GM06990 (cell line): Measurements from ENCODE around the gene ADCY10.
A peak's percentile ranks its signal among the peaks of the same experiment; 100 is the strongest.

ENCODE experiments used
- DNase-seq: peaks from one replicate; pipeline ENCODE4 v3.0.0-alpha.2; 2011; ENCODE audit not compliant: insufficient read length; ENCODE audit errors: extremely low read depth
- H3K27me3 ChIP-seq: replicated peaks from 2 replicates; pipeline ENCODE4 v1.6.0; 2011; ENCODE audit warnings: low read length; ENCODE audit not compliant: control insufficient read depth, insufficient read depth
- H3K36me3 ChIP-seq: 2 replicates; pipeline ENCODE4 v1.5.1; 2011; ENCODE audit warnings: low read length; ENCODE audit not compliant: control insufficient read depth, insufficient read depth
- H3K4me3 ChIP-seq: replicated peaks from 2 replicates; pipeline ENCODE4 v1.5.1; 2011; ENCODE audit warnings: low read depth, mild to moderate bottlenecking, control low read depth, low read length
- TF ChIP-seq, protein P1 (sequence below): IDR thresholded peaks from 2 replicates; pipeline ENCODE4 v1.5.1; 2011; ENCODE audit warnings: low read length, control low read depth, mild to moderate bottlenecking, inconsistent platforms; ENCODE audit not compliant: insufficient read depth, poor library complexity, severe bottlenecking

The ADCY10 gene

DNA sequence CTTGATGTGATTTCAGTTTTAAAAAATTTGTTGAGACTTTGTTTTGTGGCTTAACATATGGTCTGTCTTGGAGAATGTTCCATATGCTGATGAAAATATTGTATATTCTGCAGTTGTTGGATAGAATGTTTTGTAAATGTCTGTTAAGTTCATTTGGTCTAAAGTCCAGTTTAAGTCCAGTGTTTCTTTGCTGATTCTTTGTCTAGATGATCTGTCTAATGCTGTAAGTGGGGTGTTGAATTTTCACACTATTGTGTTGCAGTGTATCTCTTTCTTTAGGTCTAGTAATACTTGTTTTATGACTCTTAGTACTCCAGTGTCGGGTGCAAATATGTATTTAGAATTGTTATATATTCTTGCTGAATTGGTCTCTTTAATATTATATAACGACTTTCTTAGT is 33.8 kb upstream of the ADCY10 start:
- H3K36me3 ChIP-seq, result peaks cover 2% of the 10 kb centered on the region
- no peak for DNase-seq
- H3K4me3 ChIP-seq, result no peak overlapping the region
- H3K27me3 ChIP-seq, result no peaks in the 10 kb centered on the region
- TF ChIP-seq, protein P1, sequence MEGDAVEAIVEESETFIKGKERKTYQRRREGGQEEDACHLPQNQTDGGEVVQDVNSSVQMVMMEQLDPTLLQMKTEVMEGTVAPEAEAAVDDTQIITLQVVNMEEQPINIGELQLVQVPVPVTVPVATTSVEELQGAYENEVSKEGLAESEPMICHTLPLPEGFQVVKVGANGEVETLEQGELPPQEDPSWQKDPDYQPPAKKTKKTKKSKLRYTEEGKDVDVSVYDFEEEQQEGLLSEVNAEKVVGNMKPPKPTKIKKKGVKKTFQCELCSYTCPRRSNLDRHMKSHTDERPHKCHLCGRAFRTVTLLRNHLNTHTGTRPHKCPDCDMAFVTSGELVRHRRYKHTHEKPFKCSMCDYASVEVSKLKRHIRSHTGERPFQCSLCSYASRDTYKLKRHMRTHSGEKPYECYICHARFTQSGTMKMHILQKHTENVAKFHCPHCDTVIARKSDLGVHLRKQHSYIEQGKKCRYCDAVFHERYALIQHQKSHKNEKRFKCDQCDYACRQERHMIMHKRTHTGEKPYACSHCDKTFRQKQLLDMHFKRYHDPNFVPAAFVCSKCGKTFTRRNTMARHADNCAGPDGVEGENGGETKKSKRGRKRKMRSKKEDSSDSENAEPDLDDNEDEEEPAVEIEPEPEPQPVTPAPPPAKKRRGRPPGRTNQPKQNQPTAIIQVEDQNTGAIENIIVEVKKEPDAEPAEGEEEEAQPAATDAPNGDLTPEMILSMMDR, result no peak

DNA sequence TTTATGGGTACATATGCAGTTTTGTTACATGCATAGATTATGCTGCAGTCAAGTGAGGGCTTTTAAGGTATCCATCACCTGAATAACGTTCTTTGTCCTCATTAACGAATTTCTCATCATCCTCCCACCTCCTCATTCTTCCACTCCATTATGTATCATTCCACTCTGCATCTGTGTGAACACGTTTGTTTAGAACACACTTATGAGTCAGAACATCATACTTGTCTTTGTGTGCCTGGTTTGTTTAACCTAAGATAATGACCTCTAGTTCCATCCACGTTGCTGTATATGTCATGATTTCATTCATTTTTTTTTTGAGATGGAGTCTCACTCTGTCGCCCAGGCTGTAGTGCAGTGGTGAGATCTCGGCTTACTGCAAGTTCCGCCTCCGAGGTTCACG is 29.6 kb upstream of the ADCY10 start:
- H3K27me3 ChIP-seq, result no peaks in the 10 kb centered on the region
- TF ChIP-seq, protein P1, result no peak
- H3K36me3 ChIP-seq, result no peaks in the 10 kb centered on the region; the same call in 1 of the 2 replicates
- no peak for DNase-seq
- H3K4me3 ChIP-seq, result no peak overlapping the region

DNA sequence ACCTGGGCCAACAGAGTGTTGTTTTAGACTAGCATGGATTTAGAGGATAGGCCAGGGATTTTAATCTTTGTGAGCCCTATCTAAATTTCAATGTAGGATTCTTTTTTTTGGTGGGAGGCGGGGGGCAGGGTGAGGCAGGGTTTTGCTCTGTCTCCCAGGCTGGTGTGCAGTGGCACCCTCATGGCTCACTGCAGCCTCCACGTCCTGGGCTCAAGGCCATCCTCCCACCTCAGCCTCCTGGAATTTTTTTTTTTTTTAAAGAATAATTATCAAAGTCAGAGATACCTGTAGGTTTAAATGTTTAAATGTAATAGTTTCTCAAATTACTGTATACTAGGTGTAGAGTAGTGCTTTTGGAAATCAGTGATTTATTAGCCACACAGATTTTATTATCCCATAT is 26.3 kb upstream of the ADCY10 start:
- DNase-seq, result no peak
- H3K4me3 ChIP-seq, result no peak overlapping the region
- H3K27me3 ChIP-seq, result no peaks in the 10 kb centered on the region
- TF ChIP-seq, protein P1, result no peak
- no peaks in the 10 kb centered on the region; the same call in 1 of the 2 replicates for H3K36me3 ChIP-seq

GRCh38 chr1:167938080-167938636 is 24.2 kb upstream of the ADCY10 start:
- no peak for DNase-seq
- TF ChIP-seq, protein P1, result no peak
- H3K36me3 ChIP-seq, result no peaks in the 10 kb centered on the region
- H3K4me3 ChIP-seq, result peak overlapping the region; percentile 78
- no peaks in the 10 kb centered on the region for H3K27me3 ChIP-seq

GRCh38 chr1:167937709-167938010 is 23.7 kb upstream of the ADCY10 start:
- DNase-seq, result no peak
- Histone ChIP-seq H3K4me3 (peak overlapping the region; percentile 78), H3K27me3 (no peaks in the 10 kb centered on the region), H3K36me3 (no peaks in the 10 kb centered on the region)
- TF ChIP-seq, protein P1, result no peak
